Thyroid gland (tissue), 4 donors: Measurements from ENCODE around the gene CCDC47.

Experiments used
- POLR2A ChIP-seq, 2 donors: fragments of 450-650 bp; IDR thresholded peaks; one replicate each; pipeline ENCODE4 v1.6.1; 2017; ENCODE audit warnings: antibody characterized with exemption in 2 of 2, mild to moderate bottlenecking in 2 of 2, moderate library complexity in 1 of 2
- TF ChIP-seq, protein P1 (sequence below), 6 experiments: fragments of 200-600 bp in 3 of 6; fragments of 450-650 bp in 3 of 6; sonication (generic) in 3 of 6; IDR thresholded peaks; one replicate each; pipeline ENCODE4 v1.5.1; 2016 to 2019; ENCODE audit warnings: antibody characterized with exemption in 6 of 6, mild to moderate bottlenecking in 2 of 6, inconsistent platforms in 1 of 6, moderate library complexity in 1 of 6

DNA sequence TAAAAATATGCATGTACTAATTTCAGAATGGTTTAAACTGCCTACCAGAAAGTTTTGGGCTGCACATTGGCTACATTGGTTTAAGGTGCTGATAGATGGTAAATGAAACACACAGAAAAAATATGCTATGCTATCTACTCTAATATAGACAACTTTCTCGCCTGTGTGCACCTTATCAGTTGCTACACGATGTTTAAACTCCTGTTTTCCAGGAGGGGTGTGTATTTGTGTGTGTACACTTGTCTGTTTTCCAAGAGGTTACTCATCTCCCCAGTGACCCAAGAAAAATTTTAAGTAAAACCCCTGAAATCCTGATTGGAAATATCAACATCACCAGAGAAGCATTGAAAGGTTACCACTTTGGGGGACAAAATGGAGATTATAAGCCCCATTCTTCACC, 32.2 kb upstream of the CCDC47 start:
- TF ChIP-seq, protein P1, sequence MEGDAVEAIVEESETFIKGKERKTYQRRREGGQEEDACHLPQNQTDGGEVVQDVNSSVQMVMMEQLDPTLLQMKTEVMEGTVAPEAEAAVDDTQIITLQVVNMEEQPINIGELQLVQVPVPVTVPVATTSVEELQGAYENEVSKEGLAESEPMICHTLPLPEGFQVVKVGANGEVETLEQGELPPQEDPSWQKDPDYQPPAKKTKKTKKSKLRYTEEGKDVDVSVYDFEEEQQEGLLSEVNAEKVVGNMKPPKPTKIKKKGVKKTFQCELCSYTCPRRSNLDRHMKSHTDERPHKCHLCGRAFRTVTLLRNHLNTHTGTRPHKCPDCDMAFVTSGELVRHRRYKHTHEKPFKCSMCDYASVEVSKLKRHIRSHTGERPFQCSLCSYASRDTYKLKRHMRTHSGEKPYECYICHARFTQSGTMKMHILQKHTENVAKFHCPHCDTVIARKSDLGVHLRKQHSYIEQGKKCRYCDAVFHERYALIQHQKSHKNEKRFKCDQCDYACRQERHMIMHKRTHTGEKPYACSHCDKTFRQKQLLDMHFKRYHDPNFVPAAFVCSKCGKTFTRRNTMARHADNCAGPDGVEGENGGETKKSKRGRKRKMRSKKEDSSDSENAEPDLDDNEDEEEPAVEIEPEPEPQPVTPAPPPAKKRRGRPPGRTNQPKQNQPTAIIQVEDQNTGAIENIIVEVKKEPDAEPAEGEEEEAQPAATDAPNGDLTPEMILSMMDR (IDR thresholded peaks at IDR 0.05) = no peak
- TF ChIP-seq POLR2A (IDR thresholded peaks at IDR 0.05) = no peak
